H1 (cell line): Measurements from ENCODE around the gene BBS1. TPM values are rescaled to one million over a fixed set of nuclear protein-coding genes. Genes with fewer than 3 reads are reported as not detected.

Experiments used
- CHD2 ChIP-seq: IDR thresholded peaks from 2 replicates; pipeline ENCODE4 v1.6.1; 2012; ENCODE audit warnings: low read length, improper control_type of control experiment
- polyA plus RNA-seq, 7 experiments: library from polyadenylated mRNA; depleted of rRNA in 3 of 7; stranded (reverse) in 5 of 7; unstranded in 2 of 7; fragments of >200 nt in 5 of 7; fragments of 200-250 nt in 2 of 7; gene quantifications; 1 replicate in 5 of 7; 2 replicates in 1 of 7; 4 replicates in 1 of 7; pipeline versions ENCODE4 v1.2.1 to v1.2.3, GENCODE V29; 2011 to 2013; ENCODE audit warnings: missing spikeins in 2 of 7, mixed read lengths in 2 of 7
- total RNA-seq: library from RNA; stranded (reverse); fragmentation: NEBNext Ultra II Directional; extraction: Animal tissue kit (Norgen Biotek cat#: 25700); gene quantifications from 2 replicates; pipeline ENCODE4 v1.2.1, GENCODE V29; 2021

The BBS1 gene
- total and polyA plus RNA-seq, 2 of the 8 experiments (the other 6 are each of a cell fraction or from before 2014, with no cell fraction given) = 19.1 to 19.5 TPM

GRCh38 chr11:66570850-66571180 is 60.4 kb downstream of the BBS1 start (continued):
- no peak for TF ChIP-seq CHD2
